Sigmoid colon (tissue), 7 donors: Measurements from ENCODE around the gene UGT2A1. TPM values are rescaled to one million over a fixed set of nuclear protein-coding genes. Genes with fewer than 3 reads are reported as not detected.

Experiments
- DNase-seq: peaks from one replicate; pipeline ENCODE4 v3.0.0-alpha.2; 2019
- H3K27ac ChIP-seq, 4 donors: fragments of 200-600 bp; sonication (generic); one replicate each; pipeline ENCODE4 v1.5.1; 2016 to 2019; ENCODE audit warnings: mild to moderate bottlenecking in 1 of 4
- H3K27me3 ChIP-seq, 3 donors: fragments of 200-600 bp; sonication (generic); one replicate each; pipeline ENCODE4 v1.5.1; 2019; ENCODE audit warnings: mild to moderate bottlenecking in 1 of 3
- H3K36me3 ChIP-seq, 4 donors: fragments of 200-600 bp; sonication (generic); one replicate each; pipeline ENCODE4 v1.5.1; 2016 to 2019
- H3K4me1 ChIP-seq, 4 donors: fragments of 200-600 bp; sonication (generic); one replicate each; pipeline ENCODE4 v1.5.1; 2017 to 2019
- H3K4me3 ChIP-seq, 4 donors: fragments of 200-600 bp; sonication (generic); one replicate each; pipeline ENCODE4 v1.5.1; 2017 to 2019; ENCODE audit warnings: mild to moderate bottlenecking in 2 of 4, moderate library complexity in 1 of 4
- H3K9me3 ChIP-seq, 4 donors: fragments of 200-600 bp in 3 of 4; sonication (generic) in 3 of 4; one replicate each; pipeline versions ENCODE4 v1.5.1 to v1.6.1; 2013 to 2019
- CTCF ChIP-seq, 4 experiments: fragments of 450-650 bp in 3 of 4; fragments of 200-600 bp in 1 of 4; IDR thresholded peaks; one replicate each; pipeline ENCODE4 v1.5.1; 2016 to 2019; ENCODE audit warnings: antibody characterized with exemption in 4 of 4, mild to moderate bottlenecking in 3 of 4, moderate library complexity in 2 of 4
- EP300 ChIP-seq, 4 donors: sonication (generic); formaldehyde crosslinking; IDR thresholded peaks; one replicate each; pipeline ENCODE4 v1.6.1; 2017; ENCODE audit warnings: antibody characterized with exemption in 4 of 4
- POLR2A ChIP-seq, 2 donors: fragments of 450-650 bp; IDR thresholded peaks; one replicate each; pipeline ENCODE4 v1.6.1; 2016; ENCODE audit warnings: antibody characterized with exemption in 2 of 2, mild to moderate bottlenecking in 2 of 2, moderate library complexity in 2 of 2
- POLR2AphosphoS5 ChIP-seq, 4 donors: sonication (generic); formaldehyde crosslinking; IDR thresholded peaks; one replicate each; pipeline ENCODE4 v1.6.1; 2017; ENCODE audit warnings: antibody characterized with exemption in 4 of 4
- WGBS, 2 donors: extraction: QIAGEN DNeasy Blood & Tissue Kit; methylation state at CpG; one replicate each; pipeline ENCODE4 v1.1.7; 2013; 5-methylcytosine and 5-hydroxymethylcytosine counted together
- intact Hi-C: fragments of 100-400 bp; cut with DNase I; formaldehyde crosslinking; loops from one replicate; pipeline ENCODE4 v1.15.1; 2023
- polyA plus RNA-seq, 3 donors: library from polyadenylated mRNA; stranded (reverse); fragments of 200-250 nt; gene quantifications; one replicate each; pipeline ENCODE4 v1.2.3, GENCODE V29; 2013
- total RNA-seq, 4 donors: library from RNA; depleted of rRNA; stranded (reverse); fragments of >200 nt; gene quantifications; one replicate each; pipeline ENCODE4 v1.1.0, GENCODE V29; 2016
- donor health status: healthy with polysubstance abuse.
- donor health status: Bipolar disorder and iron deficiency.
- donor health status: healthy.

The UGT2A1 gene
- not detected for total RNA-seq
- polyA plus RNA-seq = not detected

- peaks cover 0 to 3% (median 0%) of the 10 kb centered on the region in 4 donors for H3K9me3 ChIP-seq
- H3K36me3 ChIP-seq = no peaks in the 10 kb centered on the region
- no peaks in the 10 kb centered on the region for H3K27me3 ChIP-seq
- no peak within 1 kb of the TSS for H3K27ac ChIP-seq
- WGBS, 2 donors = 86 to 92% methylated on average over 1 of the region's 1 CpG
- no peaks in the 10 kb centered on the region for H3K4me1 ChIP-seq
- no peak within 1 kb of the TSS for H3K4me3 ChIP-seq
- intact Hi-C loops = no loop called here
- no peak for TF ChIP-seq CTCF (IDR thresholded peaks at IDR 0.05)
- no peak for TF ChIP-seq POLR2A (IDR thresholded peaks at IDR 0.05)
- no peak for TF ChIP-seq POLR2AphosphoS5 (IDR thresholded peaks at IDR 0.05)
- no peak for TF ChIP-seq EP300 (IDR thresholded peaks at IDR 0.05)
- no peak for DNase-seq
Measured at GRCh38 chr4:69653147-69653546, at the start of gene UGT2A1. UGT2A1 (minus strand) TSS chr4:69653247; CDS start chr4:69647644, 5,603 bp downstream.

DNA sequence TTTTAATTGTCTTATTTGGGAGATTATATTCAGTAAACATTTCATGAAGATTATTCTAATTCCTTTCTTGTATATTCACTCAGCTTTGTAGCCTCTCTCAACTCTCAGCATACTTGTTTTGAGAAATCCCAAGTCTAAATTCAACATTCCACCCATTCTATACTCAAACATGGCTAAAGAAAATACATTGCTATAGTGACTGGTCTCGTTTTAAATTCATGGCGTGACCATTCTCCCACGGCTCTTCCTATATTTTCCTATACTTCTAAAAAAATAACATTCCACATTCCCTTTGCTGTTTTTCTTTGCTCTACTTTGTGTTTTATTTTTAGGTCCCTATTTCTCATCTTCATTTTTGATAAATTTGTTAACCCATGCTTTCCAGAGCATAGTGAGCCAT lies 49.2 kb upstream of the UGT2A1 start:
- intact Hi-C loops = no loop called here
- WGBS, 2 donors = 93% methylated on average over 3 of the region's 3 CpGs
- H3K36me3 ChIP-seq = no peaks in the 10 kb centered on the region
- H3K4me3 ChIP-seq = no peak overlapping the region
- H3K27ac ChIP-seq = no peak overlapping the region
- no peaks in the 10 kb centered on the region for H3K9me3 ChIP-seq
- no peak for DNase-seq
- no peaks in the 10 kb centered on the region for H3K27me3 ChIP-seq
- TF ChIP-seq POLR2A (IDR thresholded peaks at IDR 0.05) = no peak
- no peak for TF ChIP-seq POLR2AphosphoS5 (IDR thresholded peaks at IDR 0.05)
- no peak for TF ChIP-seq CTCF (IDR thresholded peaks at IDR 0.05)
- TF ChIP-seq EP300 (IDR thresholded peaks at IDR 0.05) = no peak
- no peaks in the 10 kb centered on the region for H3K4me1 ChIP-seq

DNA sequence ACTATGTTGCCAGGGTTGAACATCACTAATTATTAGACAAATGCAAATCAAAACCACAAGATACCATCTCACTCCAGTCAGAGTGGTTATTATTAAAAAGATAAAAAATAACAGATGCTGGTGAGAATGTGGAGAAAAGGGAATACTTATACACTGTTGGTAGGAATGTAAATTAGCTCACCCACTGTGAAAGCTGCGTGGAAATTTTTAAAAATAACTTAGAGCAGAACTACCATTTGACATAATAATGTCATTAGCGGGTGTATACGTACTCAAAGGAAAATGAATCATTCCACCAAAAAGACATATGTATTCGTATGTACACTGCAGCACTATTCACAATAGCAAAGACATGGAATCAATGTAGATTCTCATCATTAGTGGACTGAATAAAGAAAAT lies 48.6 kb upstream of the UGT2A1 start:
- Histone ChIP-seq H3K27me3 (no peaks in the 10 kb centered on the region), H3K27ac (no peak overlapping the region), H3K4me3 (no peak overlapping the region), H3K36me3 (no peaks in the 10 kb centered on the region), H3K9me3 (no peaks in the 10 kb centered on the region), H3K4me1 (no peaks in the 10 kb centered on the region)
- TF ChIP-seq CTCF (IDR thresholded peaks at IDR 0.05) = no peak
- WGBS, 2 donors = 90 to 96% methylated on average over 4 of the region's 4 CpGs
- DNase-seq = no peak
- intact Hi-C loops = no loop called here

DNA sequence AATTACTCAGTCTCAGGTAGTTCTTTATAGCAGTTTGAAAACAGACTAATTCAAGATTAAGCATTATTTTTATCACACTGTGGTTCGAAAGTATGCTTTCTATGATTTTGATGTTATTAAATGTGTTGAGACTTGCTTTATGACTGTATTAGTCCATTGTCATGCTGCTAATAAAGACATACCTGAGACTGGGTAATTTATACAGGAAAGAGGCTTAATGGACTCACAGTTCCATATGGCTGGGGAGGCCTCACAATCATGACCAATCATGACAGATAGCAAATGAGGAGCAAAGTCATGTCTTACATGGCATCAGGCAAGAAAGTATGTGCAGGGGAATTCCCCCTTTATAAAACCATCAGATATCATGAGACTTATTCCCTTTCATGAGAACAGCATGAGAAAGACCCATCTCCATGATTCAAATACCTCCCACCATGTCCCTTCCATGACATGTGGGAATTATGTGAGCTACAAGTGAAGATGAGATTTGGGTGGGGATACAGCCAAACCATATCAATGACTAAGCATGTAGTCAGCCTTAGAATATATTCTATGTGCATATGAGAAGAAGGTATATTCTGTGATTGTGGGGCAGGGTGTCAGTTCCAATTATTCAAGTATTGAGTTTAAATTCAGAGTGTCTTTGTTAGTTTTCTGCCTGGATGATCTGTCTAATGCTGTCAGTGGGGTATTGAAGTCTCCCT lies 44.6 kb upstream of the UGT2A1 start:
- no peaks in the 10 kb centered on the region for H3K36me3 ChIP-seq
- no peaks in the 10 kb centered on the region for H3K9me3 ChIP-seq
- H3K4me3 ChIP-seq = no peak overlapping the region
- WGBS, 2 donors = 90 to 95% methylated on average over 1 of the region's 1 CpG
- intact Hi-C loops = loop anchor here (10.0 kb wide), 2 partner anchors 167 to 857 kb away; partner anchors contain the start of gene SULT1E1
- TF ChIP-seq POLR2AphosphoS5 (IDR thresholded peaks at IDR 0.05) = no peak
- TF ChIP-seq EP300 (IDR thresholded peaks at IDR 0.05) = no peak
- TF ChIP-seq CTCF (IDR thresholded peaks at IDR 0.05) = no peak
- no peak for TF ChIP-seq POLR2A (IDR thresholded peaks at IDR 0.05)
- H3K27ac ChIP-seq = no peak overlapping the region
- H3K27me3 ChIP-seq = no peaks in the 10 kb centered on the region
- no peaks in the 10 kb centered on the region for H3K4me1 ChIP-seq
- no peak for DNase-seq

GRCh38 chr4:69689599-69689998 lies 36.6 kb upstream of the UGT2A1 start:
- no peak for DNase-seq
- no peak for TF ChIP-seq POLR2A (IDR thresholded peaks at IDR 0.05)
- peak in 2 of 4 experiments; percentile 24 to 43 for TF ChIP-seq CTCF (IDR thresholded peaks at IDR 0.05)
- H3K9me3 ChIP-seq = no peaks in the 10 kb centered on the region
- H3K4me3 ChIP-seq = no peak overlapping the region
- intact Hi-C loops = no loop called here
- WGBS, 2 donors = 2 to 3% methylated on average over 1 of the region's 1 CpG
- no peak overlapping the region for H3K27ac ChIP-seq
- no peaks in the 10 kb centered on the region for H3K4me1 ChIP-seq
- no peaks in the 10 kb centered on the region for H3K27me3 ChIP-seq
- H3K36me3 ChIP-seq = no peaks in the 10 kb centered on the region
